IMR-90 (cell line): ENCODE results near the gene MYRFL.

Experiments used
- CTCF ChIP-seq: conservative IDR thresholded peaks from 2 replicates; pipeline ENCODE4 v1.5.1; 2012; ENCODE audit warnings: mild to moderate bottlenecking, low read depth, low read length, improper control_type of control experiment
- MAZ ChIP-seq: IDR thresholded peaks from 2 replicates; pipeline ENCODE4 v1.6.1; 2012; ENCODE audit warnings: low read depth, mild to moderate bottlenecking, low read length, improper control_type of control experiment, moderate library complexity, borderline replicate concordance
- POLR2A ChIP-seq: IDR thresholded peaks from 2 replicates; pipeline ENCODE4 v1.6.1; 2012; ENCODE audit warnings: mild to moderate bottlenecking, low read depth, low read length
- RAD21 ChIP-seq: IDR thresholded peaks from 2 replicates; pipeline ENCODE4 v1.6.1; 2012; ENCODE audit warnings: low read length, improper control_type of control experiment
- SMC3 ChIP-seq: fragments of 150-350 bp; IDR thresholded peaks from 2 replicates; pipeline ENCODE4 v1.6.1; 2016; ENCODE audit warnings: low read depth, mild to moderate bottlenecking, antibody characterized with exemption, low read length, moderate library complexity
- USF2 ChIP-seq: fragments of 150-350 bp; IDR thresholded peaks from 2 replicates; pipeline ENCODE4 v1.6.1; 2017; ENCODE audit warnings: mild to moderate bottlenecking, antibody characterized with exemption, low read length, low read depth

DNA sequence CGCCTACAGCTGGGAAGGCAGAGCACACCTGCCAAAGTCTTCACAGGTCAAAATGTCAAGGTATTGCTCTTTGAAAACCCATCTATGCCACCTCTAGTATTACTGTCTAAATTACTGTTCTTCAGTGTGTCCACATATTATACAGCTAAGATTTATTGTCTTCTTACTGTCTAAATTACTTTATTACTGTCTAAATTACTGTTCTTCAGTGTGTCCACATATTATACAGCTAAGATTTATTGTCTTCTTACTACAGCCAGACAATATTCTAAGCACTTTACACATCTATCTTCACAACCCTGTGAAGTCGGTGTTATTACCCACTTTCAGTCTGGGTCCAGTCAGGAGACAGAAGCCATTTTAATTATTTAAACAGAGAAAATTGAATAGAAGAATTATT lies 173.9 kb downstream of the MYRFL start:
- no peak for TF ChIP-seq POLR2A
- no peak for TF ChIP-seq USF2
- no peak for TF ChIP-seq RAD21
- TF ChIP-seq CTCF, result no peak
- TF ChIP-seq MAZ, result no peak
- TF ChIP-seq SMC3, result no peak
